CD4-positive, alpha-beta T cell treated with Interferon gamma for 1 hour (primary cell): Measurements from ENCODE around the gene CHN2.

Experiments used
- DNase-seq: peaks from one replicate; pipeline ENCODE4 v3.0.0-alpha.2; 2020

CHN2 gene

GRCh38 chr7:29315122-29315891, 120.7 kb downstream of the CHN2 start:
- no peak for DNase-seq

DNA sequence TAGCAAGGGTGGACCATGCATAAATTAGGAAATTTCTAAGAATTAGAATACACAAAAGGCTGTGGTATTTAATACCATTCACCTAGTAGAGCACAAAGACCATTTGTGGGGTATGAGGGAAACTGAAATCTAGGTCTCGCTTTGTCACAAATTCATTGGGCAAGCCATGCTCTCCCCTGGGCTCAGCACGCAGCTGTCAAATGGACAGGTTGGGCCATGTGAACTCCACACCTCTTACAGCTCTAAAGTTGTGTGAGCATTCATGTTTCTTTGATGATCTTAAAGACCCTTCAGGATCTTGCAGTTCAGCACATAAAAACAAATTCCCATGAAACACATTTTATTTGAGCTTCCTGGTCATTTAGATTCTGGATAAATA, 121.3 kb downstream of the CHN2 start:
- no peak for DNase-seq

DNA sequence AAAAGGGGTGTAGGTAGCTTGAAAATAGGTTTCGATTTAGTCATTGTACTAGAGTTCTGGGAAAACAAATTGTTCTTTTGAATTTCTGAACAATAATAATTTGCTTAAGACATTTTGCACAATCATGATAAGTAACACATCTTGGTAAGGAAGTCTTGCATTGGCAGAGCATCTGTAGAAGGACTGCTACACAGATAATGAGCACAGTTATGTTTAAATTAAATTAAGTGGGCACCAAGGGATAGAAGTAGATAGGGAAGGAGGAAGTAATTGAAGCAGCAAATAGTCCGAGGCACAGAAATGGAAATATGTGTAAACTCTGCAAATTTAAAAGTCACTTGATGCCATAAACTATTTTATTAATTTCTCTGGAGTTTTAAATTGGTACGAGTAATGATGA, 122.4 kb downstream of the CHN2 start:
- no peak for DNase-seq

GRCh38 chr7:29318853-29319718, 124.5 kb downstream of the CHN2 start:
- DNase-seq, result no peak

DNA sequence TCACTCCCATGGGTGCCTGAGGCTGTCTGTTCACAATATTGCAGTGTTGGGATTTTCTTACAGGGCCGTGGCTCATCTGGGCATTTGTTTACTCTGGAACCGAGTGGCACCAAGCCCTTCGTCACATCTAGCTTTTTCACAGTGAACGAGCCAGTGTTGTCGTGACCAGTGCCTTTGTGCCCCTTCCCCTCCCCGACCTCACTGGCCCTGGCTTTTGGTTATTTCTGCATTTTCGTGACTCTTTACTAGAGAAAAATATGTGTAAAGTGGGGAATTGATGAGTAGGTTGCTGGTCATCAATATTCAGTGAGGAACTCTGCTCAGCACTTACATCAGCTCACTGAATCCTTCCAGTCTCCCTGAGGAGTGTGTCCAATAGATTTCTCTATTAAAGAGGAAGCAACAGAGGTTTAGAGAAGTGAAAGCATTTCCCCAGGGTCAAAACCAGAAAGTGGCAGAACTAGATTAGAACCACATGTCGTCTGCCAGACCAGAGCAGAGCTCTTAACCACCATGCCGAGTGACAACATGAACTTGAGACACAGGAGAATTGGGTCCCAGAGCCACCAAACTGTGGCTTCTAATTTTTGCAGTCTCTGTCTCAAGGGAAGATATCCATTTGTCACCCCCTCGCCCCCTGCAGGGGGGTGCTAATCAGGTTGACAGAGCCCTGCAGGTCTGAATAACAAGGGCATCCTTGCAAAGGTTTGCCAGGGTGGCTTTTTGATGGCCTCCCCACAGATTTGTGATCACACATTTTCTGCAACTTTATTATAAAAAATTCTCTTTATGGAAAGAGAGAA, 125.3 kb downstream of the CHN2 start:
- no peak for DNase-seq

- no peak for DNase-seq
Observed at GRCh38 chr7:29320577-29320976, 126.0 kb downstream of the CHN2 start.

DNA sequence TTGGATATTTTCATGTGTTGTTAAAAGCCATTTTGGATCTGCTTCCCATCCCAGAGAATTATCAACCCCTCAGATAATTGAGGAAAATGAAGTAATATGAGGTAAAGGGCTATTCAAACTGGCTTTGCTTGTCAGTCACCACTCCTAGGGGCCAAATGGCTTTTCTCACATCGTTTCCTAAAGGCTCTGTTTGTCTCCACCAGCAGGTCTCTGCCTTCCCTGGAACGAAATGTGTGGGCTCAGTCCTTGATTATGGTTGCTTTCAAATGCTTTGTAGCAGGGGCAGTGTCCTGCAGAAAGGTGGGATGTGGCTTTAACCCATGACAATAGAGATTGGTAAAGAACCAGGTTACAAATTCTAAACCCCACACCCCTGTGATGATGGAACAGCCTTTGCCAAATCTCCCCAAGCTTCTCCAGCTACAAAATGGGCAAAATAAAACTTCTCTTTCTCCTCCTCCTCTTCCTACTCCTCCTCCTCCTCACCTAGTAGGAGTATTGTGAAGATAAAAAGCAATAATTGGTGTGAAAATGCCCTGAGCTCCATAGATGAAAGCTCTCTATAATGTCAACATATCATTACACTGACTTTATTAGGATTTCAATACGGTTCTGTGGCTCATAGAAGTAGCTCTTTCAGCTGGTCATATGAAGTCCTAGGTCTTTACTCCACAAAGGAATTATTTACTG, 127.6 kb downstream of the CHN2 start:
- no peak for DNase-seq

DNA sequence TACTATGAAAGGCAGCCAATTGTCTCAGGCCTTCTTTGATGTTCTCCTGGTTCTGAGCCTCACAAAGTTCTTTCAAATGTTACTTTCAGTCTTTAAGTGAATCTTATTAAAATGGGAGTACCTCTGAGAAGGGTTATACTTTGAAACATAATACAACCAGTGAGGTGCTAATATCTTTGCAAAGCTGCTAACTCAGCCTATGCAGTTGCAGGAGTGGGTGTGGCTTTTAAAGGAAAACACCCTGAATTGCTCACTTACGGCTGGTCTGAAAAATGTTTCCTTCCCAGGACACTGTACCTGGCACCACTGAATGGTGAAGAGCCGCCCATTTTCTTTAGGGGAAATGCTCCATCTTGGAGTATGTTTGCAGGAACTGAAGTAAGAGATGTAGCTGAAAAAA, 130.9 kb downstream of the CHN2 start:
- DNase-seq, result no peak

DNA sequence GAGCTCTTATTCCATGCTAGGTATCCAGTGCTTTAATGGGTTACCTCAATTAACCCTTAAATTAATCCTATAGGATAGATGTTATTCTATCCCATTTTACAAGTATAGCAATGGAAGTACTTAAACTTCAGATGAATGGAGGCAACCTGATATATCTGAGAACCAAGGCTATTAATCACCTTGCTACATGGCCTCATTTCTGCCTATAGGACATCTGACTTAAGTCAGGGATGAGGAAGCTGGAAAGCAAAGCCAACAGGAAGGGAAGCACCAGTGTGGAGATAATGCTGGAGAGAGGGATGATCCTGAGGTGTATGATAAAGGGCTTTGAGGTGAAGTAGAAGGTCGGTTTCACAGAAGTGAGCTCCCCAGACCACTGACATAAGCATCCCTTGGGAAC, 132.3 kb downstream of the CHN2 start:
- no peak for DNase-seq

DNA sequence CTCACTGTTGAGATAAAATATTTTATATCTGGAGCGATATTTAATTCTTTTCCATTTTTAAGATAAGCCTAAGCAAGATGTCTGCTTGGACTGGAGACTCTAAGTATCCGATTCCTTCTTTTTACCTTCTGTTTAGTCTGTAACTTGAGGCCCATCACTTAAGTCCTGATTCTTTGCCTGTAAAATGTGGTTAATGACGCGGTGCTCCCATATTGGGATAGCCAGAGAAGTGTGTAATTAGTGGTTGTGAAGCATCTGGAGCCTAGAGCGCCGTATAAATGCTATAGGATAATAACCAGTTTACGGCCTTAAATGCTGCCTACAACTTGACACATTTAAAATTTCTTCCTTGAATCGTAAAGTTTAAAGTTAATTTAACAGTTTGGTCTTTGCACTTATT, 132.9 kb downstream of the CHN2 start:
- DNase-seq, result no peak

GRCh38 chr7:29328045-29328444, 133.5 kb downstream of the CHN2 start:
- DNase-seq, result no peak

- no peak for DNase-seq
Observed at GRCh38 chr7:29328811-29329210, 134.2 kb downstream of the CHN2 start.

DNA sequence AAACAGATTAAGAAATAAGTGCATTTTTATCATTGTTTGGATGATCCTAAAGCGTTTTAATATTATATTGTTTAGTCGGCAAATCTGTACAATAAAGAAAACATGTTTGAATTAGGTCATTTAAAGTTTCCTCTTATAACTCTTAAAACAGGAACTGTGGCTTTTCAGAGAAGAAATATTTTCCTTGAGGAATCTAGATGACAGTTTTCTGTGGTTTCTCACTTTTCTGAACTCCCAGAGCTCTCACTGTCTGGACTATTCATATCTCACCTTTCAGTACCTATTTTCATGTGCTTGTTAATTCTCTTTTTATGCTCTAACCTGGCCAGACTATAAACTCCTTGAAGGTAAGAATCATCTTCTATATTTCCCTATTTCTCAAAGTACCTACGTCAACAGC, 135.1 kb downstream of the CHN2 start:
- DNase-seq, result no peak

DNA sequence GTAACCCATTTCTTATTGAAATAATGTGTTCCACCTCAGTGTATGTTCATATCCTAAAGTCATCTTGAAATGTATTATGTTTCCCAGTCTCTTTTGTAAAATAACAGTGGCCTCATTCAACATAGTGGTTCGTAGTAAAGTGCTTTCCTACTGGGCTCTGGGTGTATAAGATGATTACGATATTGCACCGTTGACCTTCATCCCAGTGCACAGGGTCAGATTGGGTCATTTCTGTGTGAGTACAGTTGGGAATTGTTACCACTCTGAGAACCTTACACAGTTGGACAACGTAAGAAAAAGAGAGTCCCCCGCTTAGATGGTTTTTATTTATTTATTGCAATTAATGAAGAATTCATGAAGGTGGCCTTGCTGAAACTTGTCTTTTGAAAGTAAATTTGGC, 135.6 kb downstream of the CHN2 start:
- DNase-seq, result no peak

DNA sequence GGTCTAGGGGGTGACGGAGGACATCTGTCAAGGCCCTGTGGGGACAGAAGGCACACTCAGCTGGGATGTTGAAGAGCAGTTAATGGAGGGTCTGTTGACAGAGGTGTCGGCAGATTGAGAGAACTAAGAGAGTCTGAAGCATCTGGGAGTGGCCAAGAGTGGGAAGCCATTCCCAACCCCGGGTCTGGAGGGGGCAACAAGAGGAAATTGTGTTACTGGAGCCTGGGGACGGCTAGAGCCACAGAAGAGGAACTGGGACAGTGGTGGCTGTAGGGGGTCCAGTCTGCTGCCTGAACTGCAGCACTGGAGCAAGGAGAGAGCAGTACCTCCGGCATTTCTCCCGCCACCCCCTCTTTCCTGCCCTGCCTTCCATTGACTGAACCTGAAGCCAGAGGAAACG, 136.6 kb downstream of the CHN2 start:
- DNase-seq, result no peak

DNA sequence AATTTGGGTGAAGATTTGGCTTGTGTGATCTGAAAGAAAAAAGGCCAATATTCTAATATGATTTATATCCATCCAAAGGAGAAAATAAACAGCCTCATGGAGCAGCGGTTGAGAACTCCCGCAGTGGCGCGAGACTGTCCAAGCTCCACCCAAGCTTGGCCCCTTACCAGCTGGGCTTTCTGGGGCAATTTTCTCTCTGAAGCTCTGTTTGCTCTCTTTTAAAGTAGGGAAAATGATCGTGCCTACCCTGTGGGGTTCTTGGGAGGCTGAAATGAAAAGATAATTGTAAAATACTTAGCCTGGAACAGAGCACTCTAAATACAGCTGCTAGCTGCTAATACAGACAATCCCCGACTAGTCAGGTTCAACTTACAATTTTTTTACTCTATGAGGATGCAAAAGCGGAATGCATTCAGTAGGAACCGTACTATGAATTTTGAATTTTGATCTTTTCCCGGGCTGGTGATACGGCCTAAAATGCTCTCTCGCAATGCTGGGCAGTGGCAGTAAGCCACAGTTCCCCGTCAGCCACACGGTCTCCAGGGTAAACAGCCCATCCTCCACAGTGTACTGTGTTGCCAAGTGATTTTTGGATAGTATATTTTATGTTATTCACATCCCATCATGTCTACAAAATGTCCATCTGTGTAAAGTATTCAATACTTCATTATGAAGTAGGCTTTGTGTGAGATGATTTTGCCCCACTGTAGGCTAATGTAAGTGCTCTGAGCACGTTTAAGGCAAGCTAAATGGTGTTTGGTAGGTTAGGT, 137.7 kb downstream of the CHN2 start:
- DNase-seq, result no peak

DNA sequence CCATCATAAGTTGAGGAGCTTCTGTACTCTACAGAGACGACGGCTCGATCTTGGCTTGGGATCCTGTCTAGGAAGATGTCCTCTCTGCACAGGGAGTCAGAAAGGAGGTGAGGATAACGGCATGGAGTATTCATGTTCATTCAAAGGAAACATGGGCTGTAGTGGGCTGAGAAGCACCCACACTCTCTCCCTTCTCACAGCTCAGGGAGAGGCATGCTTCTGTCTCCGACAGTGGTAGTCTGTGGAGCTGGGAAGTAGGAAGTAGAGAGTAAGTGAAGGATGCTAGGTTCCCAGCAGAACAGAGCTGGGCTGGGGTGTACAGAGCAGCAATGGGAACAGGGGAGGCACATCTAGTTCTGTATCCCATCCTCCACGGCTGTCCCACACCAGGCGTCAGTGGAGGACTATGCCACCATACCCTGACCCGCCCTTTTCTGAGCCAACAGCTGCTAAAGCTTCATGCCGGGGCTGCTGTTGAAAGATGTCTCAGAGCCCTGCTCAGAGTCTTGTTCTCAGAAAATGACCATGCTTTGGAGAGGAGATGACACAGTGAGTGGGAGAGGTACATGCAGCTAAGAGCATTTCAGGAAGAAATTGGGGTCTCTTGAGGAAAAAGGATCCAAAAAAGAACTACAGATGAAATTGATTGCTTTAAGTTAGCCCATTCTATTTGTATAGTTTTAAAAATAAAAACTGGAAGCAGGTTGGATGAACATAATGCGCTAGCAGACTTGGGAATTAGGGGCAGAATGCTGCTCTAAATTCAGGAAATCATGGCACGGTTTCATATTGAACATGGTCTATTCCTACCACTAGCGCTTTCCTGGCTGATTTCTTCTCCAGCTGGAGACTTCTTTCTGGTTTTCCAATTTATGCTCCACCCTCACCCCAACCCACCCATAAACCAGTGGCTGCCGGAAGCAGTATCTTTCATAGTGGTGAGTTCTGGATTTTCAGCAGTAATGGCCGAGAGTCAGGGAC, 138.6 kb downstream of the CHN2 start:
- no peak for DNase-seq

DNA sequence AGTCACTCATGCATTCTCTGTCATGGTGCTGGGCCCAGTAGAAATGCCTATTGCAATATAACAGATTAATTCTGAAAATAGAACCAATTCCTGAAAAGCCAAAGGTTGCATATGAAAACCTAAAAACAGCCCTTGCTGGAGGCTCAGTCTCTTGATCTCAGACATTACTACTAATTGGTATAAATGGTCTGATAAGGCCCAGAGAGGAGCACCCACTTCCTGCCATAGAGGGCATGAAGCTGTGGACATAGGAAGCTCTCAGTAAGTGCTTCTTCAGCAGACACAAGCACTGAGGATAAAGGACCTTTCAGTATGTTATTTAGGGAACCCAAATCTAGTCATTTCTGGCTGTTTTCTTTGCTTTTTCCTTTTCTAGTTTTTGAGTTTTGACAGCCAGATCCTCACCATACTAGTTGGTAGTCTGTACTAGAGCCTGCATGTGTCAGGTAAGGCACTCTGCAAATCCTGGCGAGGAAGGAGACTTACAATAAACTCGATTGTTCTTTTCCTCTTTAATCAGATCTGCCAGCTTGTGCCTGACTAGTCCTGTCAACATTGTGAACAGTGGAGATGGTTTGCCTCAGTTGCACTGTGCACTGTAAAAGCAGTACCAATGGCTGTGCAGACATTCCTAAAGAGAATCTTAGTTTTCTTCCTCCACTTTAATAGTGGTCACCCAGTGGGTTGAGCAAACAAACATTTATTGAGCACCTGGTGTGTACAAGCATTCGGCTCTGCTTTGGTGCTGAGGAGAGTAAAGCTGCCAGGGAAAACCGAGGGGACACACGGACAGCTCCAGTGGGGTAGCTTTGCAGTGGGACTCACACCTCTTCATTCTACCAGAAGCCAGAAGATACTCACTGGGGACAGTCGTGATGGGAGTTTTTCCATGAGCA, 140.9 kb downstream of the CHN2 start:
- DNase-seq, result no peak

DNA sequence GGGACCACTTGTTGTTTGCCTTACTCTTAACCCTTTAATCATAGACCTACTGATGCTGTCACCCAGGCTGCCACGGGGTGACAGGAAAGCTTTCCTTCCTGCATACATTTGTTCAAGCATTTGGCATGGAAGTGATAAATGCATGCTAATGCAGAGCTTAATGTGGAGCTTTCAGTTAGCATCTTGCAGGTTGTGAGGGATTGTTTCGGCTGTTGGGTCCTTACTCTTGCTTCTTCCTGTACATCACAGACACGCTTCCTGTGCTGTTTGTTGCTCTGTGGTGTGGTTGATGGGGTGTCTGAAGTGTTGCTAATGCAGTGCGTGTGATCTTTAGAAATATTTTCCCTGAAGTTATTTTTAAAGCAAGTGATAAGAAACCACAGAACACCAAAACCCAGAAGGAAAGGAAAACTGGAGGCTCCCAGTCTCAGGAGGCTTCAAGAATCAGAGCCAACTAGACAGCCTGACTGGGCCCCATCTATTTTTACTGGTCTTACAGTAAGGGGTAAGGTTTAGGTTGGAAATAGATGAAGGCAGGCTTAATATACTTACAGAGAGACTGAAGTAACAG, 143.1 kb downstream of the CHN2 start:
- peak; percentile 32 for DNase-seq
